Ovary (tissue), 3 donors: ENCODE data around the gene TSG101.

Experiments
- CTCF ChIP-seq, 3 donors: fragments of 450-650 bp in 2 of 3; fragments of 200-600 bp in 1 of 3; IDR thresholded peaks; one replicate each; pipeline versions ENCODE4 v1.5.1 to v1.8.0; 2016 to 2022; ENCODE audit warnings: antibody characterized with exemption in 3 of 3, mild to moderate bottlenecking in 1 of 3
- POLR2A ChIP-seq: fragments of 450-650 bp; IDR thresholded peaks from one replicate; pipeline ENCODE4 v1.6.1; 2017; ENCODE audit warnings: antibody characterized with exemption, mild to moderate bottlenecking, moderate library complexity
- donor health status: DM: no; HTN: no; CAD: no.

- TF ChIP-seq CTCF (IDR thresholded peaks at IDR 0.05) = no peak
- TF ChIP-seq POLR2A = no peak
Observed at GRCh38 chr11:18534245-18534644, 7.5 kb upstream of the TSG101 start.
